ENCODE data around the gene SLC27A5.
"Not testable (repeated sequence)": the region's sequence is repeated elsewhere in the genome, so short reads cannot be mapped to it uniquely, and the experiment has no call there.

Gene SLC27A5

GRCh38 chr19:58516964-58517833, 5.4 kb upstream of the SLC27A5 start:
- peak overlapping the region in 1 of 2 donors; percentile 36 for H3K4me3 Mint-ChIP-seq
- H3K9me3 Mint-ChIP-seq: no peaks in the 10 kb centered on the region
- ATAC-seq (no peak), DNase-seq (no peak)
- H3K4me1 Mint-ChIP-seq: peaks cover 73% of the 10 kb centered on the region
- no peak overlapping the region for H3K27ac Mint-ChIP-seq
- H3K27me3 Mint-ChIP-seq: no peaks in the 10 kb centered on the region

GRCh38 chr19:58516246-58516836, 4.5 kb upstream of the SLC27A5 start:
- peak overlapping the region in 1 of 2 donors; percentile 97 for H3K4me3 Mint-ChIP-seq

GRCh38 chr19:58515259-58515658, 3.5 kb upstream of the SLC27A5 start:
- H3K4me1 Mint-ChIP-seq: peaks cover 68% of the 10 kb centered on the region
- no peak for DNase-seq
- H3K4me3 Mint-ChIP-seq: peak overlapping the region; percentile 78 to 97
- no peaks in the 10 kb centered on the region for H3K27me3 Mint-ChIP-seq
- no peaks in the 10 kb centered on the region for H3K9me3 Mint-ChIP-seq
- no peak overlapping the region for H3K27ac Mint-ChIP-seq
- ATAC-seq: no peak

More at GRCh38 chr19:58516246-58516836, 4.5 kb upstream of the SLC27A5 start:
- peak overlapping the region in 1 of 2 donors; percentile 88 for H3K27ac Mint-ChIP-seq
- no peaks in the 10 kb centered on the region for H3K27me3 Mint-ChIP-seq
- peaks cover 73% of the 10 kb centered on the region for H3K4me1 Mint-ChIP-seq
- DNase-seq: no peak
- H3K9me3 Mint-ChIP-seq: no peaks in the 10 kb centered on the region
- no peak for ATAC-seq

- Mint-ChIP-seq H3K27me3 (no peaks in the 10 kb centered on the region), H3K4me1 (peaks cover 63% of the 10 kb centered on the region), H3K9me3 (no peaks in the 10 kb centered on the region), H3K27ac (peak overlapping the region; percentile 94 to 96), H3K4me3 (peak overlapping the region; percentile 92 to 97)
- ATAC-seq (no peak), DNase-seq (no peak)
Observed at GRCh38 chr19:58514564-58515022, 2.8 kb upstream of the SLC27A5 start.

- Mint-ChIP-seq H3K4me1 (peaks cover 60% of the 10 kb centered on the region), H3K27me3 (no peaks in the 10 kb centered on the region), H3K9me3 (no peaks in the 10 kb centered on the region), H3K4me3 (peak overlapping the region; percentile 92 to 97), H3K27ac (peak overlapping the region; percentile 95 to 96)
- ATAC-seq (peak; percentile 92), DNase-seq (peak; percentile 97 to 98)
Observed at GRCh38 chr19:58513694-58514563, 2.1 kb upstream of the SLC27A5 start.

GRCh38 chr19:58513213-58513693, 1.5 kb upstream of the SLC27A5 start:
- Mint-ChIP-seq H3K27me3 (no peaks in the 10 kb centered on the region), H3K27ac (peak overlapping the region; percentile 28 to 95), H3K4me1 (peaks cover 53% of the 10 kb centered on the region), H3K9me3 (peaks cover 0 to under 1% of the 10 kb centered on the region in 2 donors), H3K4me3 (peak overlapping the region; percentile 92 to 97)
- ATAC-seq (peak; percentile 2), DNase-seq (no peak)

- Mint-ChIP-seq H3K27me3 (no peaks in the 10 kb centered on the region), H3K9me3 (peaks cover 4 to 12% of the 10 kb centered on the region in 2 donors), H3K27ac (no peak overlapping the region), H3K4me3 (no peak overlapping the region), H3K4me1 (peaks cover 25% of the 10 kb centered on the region)
- ATAC-seq (no peak), DNase-seq (no peak)
Observed at GRCh38 chr19:58510084-58510862, 1.5 kb downstream of the SLC27A5 start.

GRCh38 chr19:58509731-58510083, 2.1 kb downstream of the SLC27A5 start:
- ATAC-seq (no peak), DNase-seq (no peak)
- H3K4me3 Mint-ChIP-seq: no peak overlapping the region
- no peaks in the 10 kb centered on the region for H3K27me3 Mint-ChIP-seq
- peaks cover 4 to 12% of the 10 kb centered on the region in 2 donors for H3K9me3 Mint-ChIP-seq
- H3K4me1 Mint-ChIP-seq: peaks cover 19% of the 10 kb centered on the region
- no peak overlapping the region for H3K27ac Mint-ChIP-seq

- not testable (repeated sequence) for ATAC-seq
Observed at GRCh38 chr19:58507602-58508223, 4.1 kb downstream of the SLC27A5 start.

GRCh38 chr19:58500242-58500641, 11.6 kb downstream of the SLC27A5 start:
- Mint-ChIP-seq H3K27ac (no peak overlapping the region), H3K9me3 (peaks cover 7 to 13% of the 10 kb centered on the region in 2 donors), H3K4me1 (peaks cover 34% of the 10 kb centered on the region), H3K27me3 (no peaks in the 10 kb centered on the region), H3K4me3 (no peak overlapping the region)
- DNase-seq (no peak), ATAC-seq (no peak)

More at GRCh38 chr19:58507602-58508223, 4.1 kb downstream of the SLC27A5 start:
- H3K4me1 Mint-ChIP-seq, H3K4me3 Mint-ChIP-seq, H3K27me3 Mint-ChIP-seq, DNase-seq: not testable (repeated sequence)
- Mint-ChIP-seq H3K9me3 (peaks cover 4 to 12% of the 10 kb centered on the region in 2 donors), H3K27ac (peak overlapping the region in 1 of 2 donors; percentile 60)

- H3K27ac Mint-ChIP-seq: peak overlapping the region; percentile 89 to 92
- ATAC-seq: peak; percentile 98
- no peaks in the 10 kb centered on the region for H3K27me3 Mint-ChIP-seq
- peak; percentile 96 to 99 for DNase-seq
- peaks cover 34% of the 10 kb centered on the region for H3K4me1 Mint-ChIP-seq
- H3K4me3 Mint-ChIP-seq: peak overlapping the region; percentile 93 to 99
- H3K9me3 Mint-ChIP-seq: peaks cover 7 to 13% of the 10 kb centered on the region in 2 donors
Observed at GRCh38 chr19:58499021-58499927, 12.5 kb downstream of the SLC27A5 start.

GRCh38 chr19:58498316-58499020, 13.3 kb downstream of the SLC27A5 start:
- DNase-seq: no peak
- peaks cover 7 to 13% of the 10 kb centered on the region in 2 donors for H3K9me3 Mint-ChIP-seq
- no peaks in the 10 kb centered on the region for H3K27me3 Mint-ChIP-seq
- no peak for ATAC-seq
- H3K4me3 Mint-ChIP-seq: peak overlapping the region; percentile 93 to 99
- peaks cover 34% of the 10 kb centered on the region for H3K4me1 Mint-ChIP-seq
- peak overlapping the region; percentile 89 to 92 for H3K27ac Mint-ChIP-seq
